A549 treated with AZD2906 at 1 μM for 4 hours (cell line): Measurements from ENCODE around the gene PHOSPHO2. TPM values are rescaled to one million over a fixed set of nuclear protein-coding genes. Genes with fewer than 3 reads are reported as not detected.

Source experiments
- total RNA-seq: library from RNA; stranded (reverse); fragments of 200-300 nt; extraction: Qiagen RNA extraction; gene quantifications from 5 replicates; pipeline ENCODE4 v1.2.3, GENCODE V29; 2022

PHOSPHO2 gene
- 2.4 to 3.2 TPM (median 2.9 TPM) in 5 replicates for total RNA-seq

GRCh38 chr2:169694113-169694893 lies at the start of gene PHOSPHO2, which contains the start of gene CFAP210:
TSS of gene PHOSPHO2 (plus strand) at chr2:169694469. CDS start at chr2:169700972, 6,503 bp downstream.
TSS of gene CFAP210 (minus strand) at chr2:169694405. CDS start at chr2:169694327, 78 bp downstream.

Other genes starting within 250 kb of the PHOSPHO2 start
- gene BBS5, start 215.0 kb upstream of the PHOSPHO2 start, total RNA-seq, result 5.2 to 5.4 TPM (median 5.4 TPM) in 5 replicates
- gene KLHL41, start 184.8 kb upstream of the PHOSPHO2 start, total RNA-seq, result 0.14 to 0.24 TPM (median 0.19 TPM) in 5 replicates
- gene FASTKD1, start 120.6 kb upstream of the PHOSPHO2 start, total RNA-seq, result 17.7 to 21.9 TPM (median 19.3 TPM) in 5 replicates
- 29.7 to 50.7 TPM (median 32.2 TPM) in 5 replicates for gene PPIG, start 110.1 kb upstream of the PHOSPHO2 start, total RNA-seq
- gene CFAP210, start 64 bp upstream of the PHOSPHO2 start, total RNA-seq, result 0.27 to 0.35 TPM (median 0.31 TPM) in 5 replicates
- gene KLHL23, start 39.4 kb downstream of the PHOSPHO2 start, total RNA-seq, result 5.1 to 7.7 TPM (median 6.6 TPM) in 5 replicates
- gene SSB, start 104.4 kb downstream of the PHOSPHO2 start, total RNA-seq, result 116 to 161 TPM (median 128 TPM) in 5 replicates
- 65.0 to 87.8 TPM (median 66.8 TPM) in 5 replicates for gene METTL5, start 130.4 kb downstream of the PHOSPHO2 start, total RNA-seq
- gene UBR3, start 133.0 kb downstream of the PHOSPHO2 start, total RNA-seq, result 7.6 to 10.5 TPM (median 8.7 TPM) in 5 replicates